HG03432 (cell line): ENCODE results near the gene RASAL2.

ENCODE experiments used
- ATAC-seq: cut with Tn5 transposase; IDR thresholded peaks from one replicate; pipeline ENCODE4 v1.9.1; 2021; ENCODE audit warnings: mild to moderate bottlenecking, moderate library complexity; ENCODE audit not compliant: unreplicated experiment

RASAL2 gene

GRCh38 chr1:178483251-178483957 lies 389.5 kb downstream of the RASAL2 start:
- no peak for ATAC-seq

- ATAC-seq, result no peak
Observed at GRCh38 chr1:178484698-178485225, 390.9 kb downstream of the RASAL2 start.

GRCh38 chr1:178485541-178485981 lies 391.7 kb downstream of the RASAL2 start:
- ATAC-seq, result no peak

DNA sequence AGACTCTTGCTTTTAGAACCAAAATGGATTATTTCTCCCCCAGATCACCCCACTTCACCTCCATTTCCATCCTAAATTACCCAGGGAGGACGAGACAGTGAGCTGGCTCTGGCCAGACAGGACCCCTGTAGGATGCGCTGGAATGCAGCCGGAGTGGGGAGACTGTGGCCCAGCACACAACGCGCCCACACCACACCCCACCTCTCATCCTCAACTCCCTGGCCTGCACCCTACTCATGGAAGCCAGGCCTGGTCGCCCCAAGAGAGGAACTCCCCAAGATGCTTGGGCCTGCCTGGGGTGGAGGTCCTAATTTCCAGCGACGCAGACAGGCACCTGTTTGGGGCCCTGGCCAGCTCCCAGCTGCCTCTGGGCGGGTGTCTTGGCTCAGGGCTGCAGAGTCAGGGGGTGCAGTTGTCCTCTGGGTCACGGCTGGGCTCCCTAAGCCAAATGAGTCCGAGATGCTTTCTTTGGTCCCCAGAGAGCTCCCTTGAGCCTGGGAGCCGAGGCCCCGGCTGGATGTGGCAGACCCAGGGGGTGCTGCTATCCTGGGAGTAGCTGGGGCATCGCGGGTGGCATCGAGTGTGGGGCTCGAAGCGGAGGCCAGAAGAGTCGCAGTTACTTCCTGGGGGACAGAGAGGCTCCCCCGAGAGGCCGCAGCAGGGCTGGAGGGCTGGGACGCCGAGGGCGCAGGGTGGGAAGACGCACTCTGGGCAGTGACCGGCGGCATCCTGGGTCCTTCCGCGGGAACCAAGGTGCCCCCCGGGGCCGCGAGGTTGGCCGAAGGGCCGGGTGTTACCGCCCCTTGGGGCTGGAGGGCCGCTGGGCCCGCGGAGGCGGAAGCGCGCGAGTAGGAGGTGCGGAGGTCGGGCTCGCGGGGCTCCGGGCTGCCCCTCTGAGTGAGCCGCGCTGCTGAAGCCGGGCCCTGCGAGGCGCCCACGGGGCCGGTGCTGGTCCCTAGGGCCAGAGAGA lies 392.5 kb downstream of the RASAL2 start:
- no peak for ATAC-seq

- ATAC-seq, result no peak
Observed at GRCh38 chr1:178487070-178487615, 393.2 kb downstream of the RASAL2 start.

DNA sequence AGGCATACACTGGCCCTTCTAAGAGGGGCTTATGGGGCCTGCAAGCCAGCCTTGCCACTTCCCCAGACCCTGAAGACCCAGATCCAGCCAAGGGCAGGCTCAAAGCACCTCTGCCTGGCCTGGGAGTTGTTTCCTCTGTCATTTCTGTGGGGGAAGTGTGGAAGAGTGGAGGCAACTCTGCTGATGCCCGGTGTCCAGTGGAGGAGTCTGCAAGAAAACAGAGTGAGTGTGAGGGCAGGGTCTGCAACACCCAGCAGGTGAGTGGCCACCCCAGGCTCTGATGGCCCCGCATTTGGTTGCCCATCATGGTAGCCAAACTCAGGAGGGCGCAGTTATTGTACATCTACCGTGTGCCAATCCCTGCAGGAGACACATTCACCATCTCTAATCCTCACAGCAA lies 394.5 kb downstream of the RASAL2 start:
- no peak for ATAC-seq

- ATAC-seq, result no peak
Observed at GRCh38 chr1:178489399-178489798, 395.5 kb downstream of the RASAL2 start.

GRCh38 chr1:178490136-178490535 lies 396.2 kb downstream of the RASAL2 start:
- no peak for ATAC-seq

GRCh38 chr1:178490967-178491366 lies 397.1 kb downstream of the RASAL2 start:
- ATAC-seq, result no peak

DNA sequence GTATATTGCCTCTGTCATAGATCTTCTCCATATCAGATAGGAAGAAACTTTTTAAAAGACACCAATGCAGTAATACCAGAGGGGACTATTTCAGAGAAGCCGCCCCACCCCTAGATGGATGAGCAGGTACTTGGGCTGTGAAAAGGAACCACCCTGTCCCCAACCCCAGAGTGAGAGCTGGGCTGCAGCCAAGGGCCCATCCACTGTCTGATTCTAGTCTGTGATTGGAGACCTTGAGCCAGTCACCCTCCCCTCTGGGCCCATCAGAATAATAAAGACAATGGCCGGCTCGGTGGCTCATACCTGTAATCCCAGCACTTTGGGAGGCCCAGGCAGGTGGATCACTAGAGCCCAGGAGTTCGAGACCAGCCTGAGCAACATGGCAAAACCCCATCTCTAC lies 397.8 kb downstream of the RASAL2 start:
- ATAC-seq, result no peak

DNA sequence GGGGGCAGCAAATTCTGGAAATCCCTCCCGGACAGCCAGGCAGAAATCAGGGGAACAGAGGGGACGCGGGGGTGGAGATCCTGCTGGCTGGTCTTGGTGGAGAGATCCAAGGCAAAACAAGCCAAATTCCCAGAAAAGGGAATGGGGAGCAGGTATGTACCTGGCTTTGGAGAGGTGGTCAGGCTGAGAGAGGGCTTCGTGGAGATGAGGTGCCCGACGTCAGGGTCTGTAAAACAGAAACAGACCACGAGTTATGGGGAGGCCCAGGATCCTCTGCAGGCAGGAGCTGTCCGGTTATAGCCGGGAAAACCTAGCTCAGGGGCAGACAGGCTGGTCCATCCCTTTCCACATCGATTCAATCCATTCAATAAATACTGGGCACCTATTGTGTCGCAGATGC lies 398.4 kb downstream of the RASAL2 start:
- no peak for ATAC-seq

DNA sequence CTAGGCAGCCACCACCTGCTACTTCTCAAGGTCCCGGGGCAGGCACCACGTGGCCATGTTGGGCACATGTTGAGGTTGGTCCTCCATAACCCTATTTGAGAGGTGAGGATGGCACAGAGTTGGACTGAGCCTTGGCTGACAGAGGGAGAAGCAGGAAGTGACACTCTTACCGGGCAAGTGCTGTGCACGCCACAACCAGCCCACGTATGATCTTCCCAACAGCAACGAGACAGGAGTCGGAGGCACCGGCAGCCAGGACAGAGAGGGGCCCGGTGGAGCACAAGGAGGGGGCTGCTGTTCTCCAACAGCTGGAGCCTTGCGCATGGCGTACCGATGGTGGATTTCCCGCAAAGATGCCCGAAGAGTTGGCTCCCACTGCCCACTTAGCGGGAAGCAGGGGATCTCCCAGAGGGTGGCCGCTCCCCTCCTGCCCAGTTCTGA lies 399.4 kb downstream of the RASAL2 start:
- ATAC-seq, result no peak

- no peak for ATAC-seq
Observed at GRCh38 chr1:178494569-178494971, 400.7 kb downstream of the RASAL2 start.

DNA sequence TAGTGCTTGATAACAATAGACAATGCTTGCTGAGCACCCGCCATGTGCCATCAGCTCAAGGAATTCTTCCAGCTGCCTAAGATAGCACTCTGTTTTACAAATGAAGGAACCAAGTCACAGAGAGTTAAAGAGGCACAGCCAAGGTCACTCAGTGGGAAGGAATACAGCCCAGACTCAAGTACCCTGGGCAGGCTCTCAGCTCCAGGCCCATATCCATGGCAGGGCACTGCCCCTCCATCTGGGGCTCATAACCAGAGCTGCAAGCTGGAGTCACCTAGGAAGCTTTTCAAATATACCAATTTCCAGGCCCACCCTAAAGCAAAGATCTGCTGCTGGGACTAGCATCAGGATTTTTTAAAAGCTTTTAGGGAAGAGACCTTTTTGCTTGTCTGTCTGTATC lies 401.3 kb downstream of the RASAL2 start:
- ATAC-seq, result no peak

GRCh38 chr1:178495741-178496409 lies 402.0 kb downstream of the RASAL2 start:
- no peak for ATAC-seq

DNA sequence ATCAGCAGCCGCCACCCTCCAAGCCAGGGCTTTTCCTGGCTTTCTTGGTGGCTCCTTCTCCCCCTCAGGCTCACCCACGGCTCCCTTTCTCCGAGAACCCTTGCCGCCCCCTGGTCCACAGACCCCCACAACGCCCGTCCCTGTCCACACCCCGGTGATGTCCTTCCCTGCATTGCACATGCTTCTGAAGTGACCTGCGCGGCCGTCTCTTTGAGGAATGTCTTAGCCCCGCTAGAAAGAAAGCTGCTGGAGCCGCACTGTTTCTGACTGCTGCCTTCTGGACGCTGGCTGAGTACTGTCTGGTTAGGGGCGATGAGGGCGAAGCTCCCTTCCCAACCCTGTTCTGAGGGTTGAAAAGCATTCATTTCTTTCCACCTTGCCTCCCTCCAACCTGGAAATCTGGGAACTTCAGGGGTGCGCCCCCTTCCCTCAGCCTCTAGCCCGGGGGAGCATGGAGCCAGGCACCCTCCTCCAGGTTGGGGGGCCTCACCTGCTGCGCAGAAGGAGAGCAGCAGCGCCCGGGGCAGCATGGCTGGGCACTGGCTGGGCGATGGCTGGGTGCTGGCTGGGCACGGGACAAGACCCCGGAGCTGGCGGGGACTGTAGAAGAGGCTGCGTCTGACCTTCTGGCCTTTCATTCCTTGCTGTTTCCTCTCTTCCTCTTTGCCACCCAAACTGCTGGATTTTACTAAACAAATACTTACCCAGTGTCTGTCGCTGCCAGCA lies 402.7 kb downstream of the RASAL2 start, which contains the start of gene CLEC20A:
CLEC20A (minus strand) TSS at position 555 of the 726 bp plus-strand sequence; CDS start at position 530, 25 bp downstream.
- no peak for ATAC-seq

GRCh38 chr1:178497903-178498478 lies 404.1 kb downstream of the RASAL2 start:
- ATAC-seq, result no peak

DNA sequence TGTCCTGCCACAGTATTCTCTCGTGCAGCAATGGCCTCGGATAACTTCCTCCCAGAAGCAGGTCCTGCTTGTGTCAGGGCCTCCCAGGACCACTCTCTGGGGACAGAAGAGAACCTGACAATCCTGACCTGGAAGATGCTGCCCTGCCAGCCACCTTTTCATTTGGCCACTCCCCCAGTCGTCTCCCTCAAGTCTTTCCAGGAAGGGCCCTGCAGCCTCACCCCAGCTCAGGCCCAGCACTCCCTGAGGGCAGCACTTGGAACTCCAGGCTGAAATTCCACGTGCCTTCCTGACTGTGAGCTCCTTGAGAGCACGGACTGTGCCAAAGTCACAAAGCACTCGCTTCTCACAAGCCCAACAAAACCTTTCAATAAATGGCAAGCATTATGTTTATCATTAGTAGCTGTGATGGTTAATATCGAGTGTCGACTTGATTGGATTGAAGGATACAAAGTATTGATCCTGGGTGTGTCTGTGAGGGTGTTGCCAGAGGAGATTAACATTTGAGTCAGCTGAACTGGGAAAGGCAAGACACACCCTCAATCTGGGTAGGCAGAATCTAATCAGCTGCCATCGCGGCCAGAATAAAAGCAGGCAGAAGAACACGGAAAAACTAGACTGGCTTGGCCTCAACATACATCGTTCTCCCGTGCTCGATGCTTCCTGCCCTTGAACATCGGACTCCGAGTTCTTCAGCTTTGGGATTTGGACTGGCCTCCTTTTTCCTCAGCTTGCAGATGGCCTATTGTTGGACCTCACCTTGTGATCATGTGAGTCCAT lies 405.2 kb downstream of the RASAL2 start:
- ATAC-seq, result no peak
